Glutamatergic neuron (in vitro differentiated cells): ENCODE results near the gene BCAR3. TPM values are rescaled to one million over a fixed set of nuclear protein-coding genes. Genes with fewer than 3 reads are reported as not detected.

Experiments
- DNase-seq: peaks from one replicate; pipeline ENCODE4 v3.0.0; 2022
- H3K27ac Mint-ChIP-seq: one replicate; pipeline ENCODE4 v1.8.0; 2020; ENCODE audit warnings: mild to moderate bottlenecking, mixed read lengths, inconsistent platforms; ENCODE audit not compliant: unreplicated experiment
- H3K27me3 Mint-ChIP-seq: one replicate; pipeline ENCODE4 v1.8.0; 2020; ENCODE audit warnings: mild to moderate bottlenecking, moderate library complexity, mixed read lengths, inconsistent platforms; ENCODE audit not compliant: unreplicated experiment
- H3K36me3 Mint-ChIP-seq: one replicate; pipeline ENCODE4 v1.8.0; 2020; ENCODE audit warnings: mild to moderate bottlenecking, mixed read lengths, inconsistent platforms; ENCODE audit not compliant: unreplicated experiment
- H3K4me1 Mint-ChIP-seq: one replicate; pipeline ENCODE4 v1.8.0; 2020; ENCODE audit warnings: mild to moderate bottlenecking, low read depth, mixed read lengths, inconsistent platforms; ENCODE audit not compliant: unreplicated experiment
- H3K4me3 Mint-ChIP-seq: one replicate; pipeline ENCODE4 v1.8.0; 2020; ENCODE audit warnings: mild to moderate bottlenecking, mixed read lengths, inconsistent platforms; ENCODE audit not compliant: unreplicated experiment
- H3K9me3 Mint-ChIP-seq: one replicate; pipeline ENCODE4 v1.8.0; 2020; ENCODE audit warnings: mild to moderate bottlenecking, moderate library complexity, mixed read lengths, inconsistent platforms; ENCODE audit not compliant: unreplicated experiment
- total RNA-seq: library from RNA; stranded (reverse); fragmentation: NEBNext Ultra II Directional; extraction: Animal tissue kit (Norgen Biotek cat#: 25700); gene quantifications from one replicate; pipeline ENCODE4 v1.2.1, GENCODE V29; 2021; ENCODE audit not compliant: unreplicated experiment
- TF ChIP-seq, protein P1 (sequence below): fragments of 200-600 bp; sonication (generic); IDR thresholded peaks from one replicate; pipeline ENCODE4 v1.5.0; 2021; ENCODE audit not compliant: partially characterized antibody, unreplicated experiment

The BCAR3 gene
- total RNA-seq, 1 donor from 2014 or later: 12.8 TPM

DNA sequence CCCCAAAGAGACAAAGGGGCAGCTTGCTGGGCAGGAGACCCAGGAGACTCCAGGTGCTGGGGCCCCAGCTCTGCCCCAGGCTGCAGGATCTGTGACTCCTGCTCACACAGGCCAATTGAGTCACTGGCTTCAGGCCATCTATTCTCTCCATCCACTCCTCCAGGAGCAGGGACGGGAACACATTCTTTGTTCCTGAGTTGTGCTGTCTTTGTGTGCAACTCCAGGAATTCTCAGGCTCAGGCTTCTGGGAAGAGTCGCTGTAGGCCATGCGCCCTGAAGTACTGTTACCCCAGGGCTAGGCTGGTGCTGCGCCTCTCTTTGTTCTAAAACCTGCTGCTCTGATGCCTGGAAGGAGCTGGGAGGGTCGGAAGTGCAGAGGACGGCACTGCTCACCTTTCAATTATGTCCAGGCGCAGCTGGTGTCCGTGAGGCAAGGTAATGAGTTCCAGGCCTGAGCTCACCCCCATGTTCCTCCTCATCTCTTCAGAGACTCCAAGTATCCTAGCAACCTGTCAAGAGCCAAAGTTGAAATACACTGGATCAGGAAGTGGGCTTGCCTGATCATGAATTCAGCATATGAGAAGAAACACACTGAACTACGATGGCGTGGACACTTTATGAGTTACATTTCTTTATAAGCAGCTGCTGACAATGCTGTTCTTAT is 105.9 kb downstream of the BCAR3 start:
- DNase-seq: no peak
- peak overlapping the region; percentile 57 for H3K4me3 Mint-ChIP-seq
- TF ChIP-seq, protein P1, sequence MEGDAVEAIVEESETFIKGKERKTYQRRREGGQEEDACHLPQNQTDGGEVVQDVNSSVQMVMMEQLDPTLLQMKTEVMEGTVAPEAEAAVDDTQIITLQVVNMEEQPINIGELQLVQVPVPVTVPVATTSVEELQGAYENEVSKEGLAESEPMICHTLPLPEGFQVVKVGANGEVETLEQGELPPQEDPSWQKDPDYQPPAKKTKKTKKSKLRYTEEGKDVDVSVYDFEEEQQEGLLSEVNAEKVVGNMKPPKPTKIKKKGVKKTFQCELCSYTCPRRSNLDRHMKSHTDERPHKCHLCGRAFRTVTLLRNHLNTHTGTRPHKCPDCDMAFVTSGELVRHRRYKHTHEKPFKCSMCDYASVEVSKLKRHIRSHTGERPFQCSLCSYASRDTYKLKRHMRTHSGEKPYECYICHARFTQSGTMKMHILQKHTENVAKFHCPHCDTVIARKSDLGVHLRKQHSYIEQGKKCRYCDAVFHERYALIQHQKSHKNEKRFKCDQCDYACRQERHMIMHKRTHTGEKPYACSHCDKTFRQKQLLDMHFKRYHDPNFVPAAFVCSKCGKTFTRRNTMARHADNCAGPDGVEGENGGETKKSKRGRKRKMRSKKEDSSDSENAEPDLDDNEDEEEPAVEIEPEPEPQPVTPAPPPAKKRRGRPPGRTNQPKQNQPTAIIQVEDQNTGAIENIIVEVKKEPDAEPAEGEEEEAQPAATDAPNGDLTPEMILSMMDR: no peak

DNA sequence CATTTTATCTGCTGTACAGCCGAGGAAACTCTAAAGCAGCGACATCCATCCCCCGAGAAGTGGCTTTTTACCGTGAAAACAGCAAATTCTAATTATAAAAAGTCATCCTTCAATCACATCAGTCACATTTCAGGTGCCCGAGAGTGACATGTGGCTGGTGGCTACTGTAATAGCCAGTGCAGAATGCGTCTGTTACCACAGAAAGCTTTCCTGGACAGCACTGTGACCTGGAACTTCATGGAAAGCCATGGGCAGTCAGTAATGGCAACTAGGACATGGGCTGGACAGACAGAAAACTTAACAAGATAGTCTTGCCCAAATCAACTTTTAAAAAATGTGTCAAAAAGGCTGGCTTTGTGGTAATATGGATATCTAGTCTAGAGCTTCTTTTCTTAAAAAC is 106.6 kb downstream of the BCAR3 start:
- Mint-ChIP-seq H3K4me1 (peaks cover 30% of the 10 kb centered on the region), H3K27ac (peak overlapping the region; percentile 45)

More for the DNA sequence above, 105.9 kb downstream of the BCAR3 start:
- H3K9me3 Mint-ChIP-seq: peaks cover 7% of the 10 kb centered on the region
- H3K36me3 Mint-ChIP-seq: peaks cover 5% of the 10 kb centered on the region
- H3K4me1 Mint-ChIP-seq: peaks cover 30% of the 10 kb centered on the region
- H3K27me3 Mint-ChIP-seq: peaks cover 5% of the 10 kb centered on the region
- H3K27ac Mint-ChIP-seq: peak overlapping the region; percentile 45

DNA sequence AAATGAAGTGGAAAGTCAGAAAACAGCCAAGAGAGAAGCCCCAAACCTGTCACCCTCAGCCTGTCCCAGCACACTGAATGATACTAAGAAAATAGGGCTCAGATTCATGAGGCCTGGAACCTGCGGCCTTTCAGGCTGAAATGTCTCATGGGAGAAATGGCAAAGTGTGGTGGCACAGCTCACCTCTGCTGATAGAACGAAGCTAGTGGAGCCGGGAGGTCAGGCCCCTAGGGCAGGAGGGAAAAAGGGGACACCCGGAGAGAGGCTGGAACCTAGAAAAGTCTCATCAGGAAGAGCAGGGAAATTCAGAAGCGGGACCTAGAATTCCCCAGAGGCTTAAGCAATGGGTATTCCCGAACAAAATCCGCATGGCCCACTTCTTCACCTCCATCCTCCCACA is 107.1 kb downstream of the BCAR3 start:
- Mint-ChIP-seq H3K4me1 (peaks cover 30% of the 10 kb centered on the region), H3K4me3 (no peak overlapping the region), H3K27me3 (peaks cover 3% of the 10 kb centered on the region), H3K27ac (peak overlapping the region; percentile 33), H3K36me3 (peaks cover 5% of the 10 kb centered on the region), H3K9me3 (peaks cover 7% of the 10 kb centered on the region)
- TF ChIP-seq, protein P1: no peak
- DNase-seq: no peak

More for the DNA sequence above, 106.6 kb downstream of the BCAR3 start:
- H3K36me3 Mint-ChIP-seq: peaks cover 5% of the 10 kb centered on the region
- TF ChIP-seq, protein P1: no peak
- H3K9me3 Mint-ChIP-seq: peaks cover 7% of the 10 kb centered on the region
- H3K4me3 Mint-ChIP-seq: no peak overlapping the region
- peaks cover 5% of the 10 kb centered on the region for H3K27me3 Mint-ChIP-seq
- no peak for DNase-seq

DNA sequence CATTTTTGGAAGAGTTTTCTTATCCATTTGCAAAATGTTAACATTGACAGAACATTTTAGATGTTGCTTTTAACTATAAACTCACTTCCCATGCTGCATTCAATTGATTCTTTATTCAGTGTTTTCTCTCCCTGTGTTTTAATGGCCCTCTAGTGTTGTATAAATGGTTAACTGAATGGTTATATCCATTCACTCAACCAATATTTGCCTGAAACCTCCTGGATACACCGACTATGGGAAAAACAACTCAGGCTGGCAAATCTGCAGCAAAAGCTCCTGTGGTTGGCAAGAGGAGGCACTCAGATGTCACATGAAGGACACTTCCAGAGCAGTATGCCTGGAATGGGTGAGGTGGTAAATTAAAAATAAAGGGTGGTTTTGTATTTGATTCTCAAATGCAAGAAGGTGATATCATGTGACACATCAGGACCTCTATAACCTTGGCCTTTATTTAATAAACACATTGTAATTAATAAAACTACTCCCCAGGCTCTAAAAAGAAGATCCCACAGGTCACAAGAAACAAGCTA is 107.6 kb downstream of the BCAR3 start:
- Mint-ChIP-seq H3K27ac (no peak overlapping the region), H3K9me3 (peaks cover 7% of the 10 kb centered on the region), H3K4me3 (no peak overlapping the region), H3K36me3 (peaks cover 5% of the 10 kb centered on the region), H3K4me1 (peaks cover 28% of the 10 kb centered on the region), H3K27me3 (peaks cover 3% of the 10 kb centered on the region)
- no peak for DNase-seq
- TF ChIP-seq, protein P1: no peak

DNA sequence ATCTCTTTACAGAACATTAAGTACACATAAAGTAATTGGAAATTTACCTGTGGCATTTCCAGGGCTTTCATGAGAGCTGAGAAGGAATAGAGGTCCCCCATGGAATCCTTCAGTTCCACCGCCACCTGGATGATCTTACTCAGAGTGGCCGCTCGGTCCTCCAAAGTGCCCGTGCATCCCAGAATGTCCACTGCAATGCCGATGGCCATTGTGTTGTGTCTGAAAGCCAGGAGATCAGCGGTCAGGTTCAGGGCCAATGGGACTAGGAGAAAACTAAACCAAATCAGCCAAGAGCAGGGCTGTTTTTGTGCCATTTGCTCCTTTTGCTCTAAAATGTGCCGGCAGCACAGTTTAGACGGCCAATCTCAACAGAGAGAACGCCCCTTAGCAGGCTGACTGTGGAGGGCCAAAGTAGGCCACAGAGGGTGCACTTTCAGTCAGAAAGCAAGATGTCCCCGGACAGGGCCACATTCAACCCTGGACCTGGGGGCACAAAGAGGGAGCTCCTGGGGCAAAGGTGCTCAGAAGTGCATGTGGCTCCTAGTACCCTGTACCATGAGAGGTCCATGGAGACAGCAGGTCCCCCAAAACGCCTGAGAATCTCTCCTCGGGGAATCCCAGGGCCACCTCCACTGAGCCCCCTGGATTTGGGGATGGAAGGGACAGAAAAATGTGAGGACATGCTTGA is 109.9 kb downstream of the BCAR3 start:
- Mint-ChIP-seq H3K4me1 (peaks cover 24% of the 10 kb centered on the region), H3K9me3 (peaks cover 9% of the 10 kb centered on the region), H3K36me3 (peaks cover 5% of the 10 kb centered on the region), H3K4me3 (no peak overlapping the region), H3K27me3 (peaks cover 8% of the 10 kb centered on the region), H3K27ac (no peak overlapping the region)
- TF ChIP-seq, protein P1: no peak
- DNase-seq: no peak
